Gastrocnemius medialis (tissue), 4 donors: Measurements from ENCODE around the gene RFX7.

ENCODE experiments used
- POLR2A ChIP-seq, 2 donors: fragments of 450-650 bp; IDR thresholded peaks; one replicate each; pipeline ENCODE4 v1.6.1; 2017; ENCODE audit warnings: antibody characterized with exemption in 2 of 2, mild to moderate bottlenecking in 2 of 2, moderate library complexity in 2 of 2
- TF ChIP-seq, protein P1 (sequence below), 5 experiments: fragments of 450-650 bp in 3 of 5; fragments of 200-600 bp in 2 of 5; sonication (generic) in 2 of 5; IDR thresholded peaks in 4 of 5; conservative IDR thresholded peaks in 1 of 5; 1 replicate in 4 of 5; 2 replicates in 1 of 5; pipeline ENCODE4 v1.5.1; 2016 to 2019; ENCODE audit warnings: antibody characterized with exemption in 5 of 5, mild to moderate bottlenecking in 3 of 5, moderate library complexity in 3 of 5

GRCh38 chr15:56086566-56086965 is 157.1 kb downstream of the RFX7 start:
- TF ChIP-seq, protein P1, sequence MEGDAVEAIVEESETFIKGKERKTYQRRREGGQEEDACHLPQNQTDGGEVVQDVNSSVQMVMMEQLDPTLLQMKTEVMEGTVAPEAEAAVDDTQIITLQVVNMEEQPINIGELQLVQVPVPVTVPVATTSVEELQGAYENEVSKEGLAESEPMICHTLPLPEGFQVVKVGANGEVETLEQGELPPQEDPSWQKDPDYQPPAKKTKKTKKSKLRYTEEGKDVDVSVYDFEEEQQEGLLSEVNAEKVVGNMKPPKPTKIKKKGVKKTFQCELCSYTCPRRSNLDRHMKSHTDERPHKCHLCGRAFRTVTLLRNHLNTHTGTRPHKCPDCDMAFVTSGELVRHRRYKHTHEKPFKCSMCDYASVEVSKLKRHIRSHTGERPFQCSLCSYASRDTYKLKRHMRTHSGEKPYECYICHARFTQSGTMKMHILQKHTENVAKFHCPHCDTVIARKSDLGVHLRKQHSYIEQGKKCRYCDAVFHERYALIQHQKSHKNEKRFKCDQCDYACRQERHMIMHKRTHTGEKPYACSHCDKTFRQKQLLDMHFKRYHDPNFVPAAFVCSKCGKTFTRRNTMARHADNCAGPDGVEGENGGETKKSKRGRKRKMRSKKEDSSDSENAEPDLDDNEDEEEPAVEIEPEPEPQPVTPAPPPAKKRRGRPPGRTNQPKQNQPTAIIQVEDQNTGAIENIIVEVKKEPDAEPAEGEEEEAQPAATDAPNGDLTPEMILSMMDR (IDR thresholded peaks at IDR 0.05 in 4 of 5, conservative IDR thresholded peaks at IDR 0.05 in 1 of 5) = no peak
- TF ChIP-seq POLR2A (IDR thresholded peaks at IDR 0.05) = no peak
